ENCODE results near the gene HSPBP1.

The HSPBP1 gene

DNA sequence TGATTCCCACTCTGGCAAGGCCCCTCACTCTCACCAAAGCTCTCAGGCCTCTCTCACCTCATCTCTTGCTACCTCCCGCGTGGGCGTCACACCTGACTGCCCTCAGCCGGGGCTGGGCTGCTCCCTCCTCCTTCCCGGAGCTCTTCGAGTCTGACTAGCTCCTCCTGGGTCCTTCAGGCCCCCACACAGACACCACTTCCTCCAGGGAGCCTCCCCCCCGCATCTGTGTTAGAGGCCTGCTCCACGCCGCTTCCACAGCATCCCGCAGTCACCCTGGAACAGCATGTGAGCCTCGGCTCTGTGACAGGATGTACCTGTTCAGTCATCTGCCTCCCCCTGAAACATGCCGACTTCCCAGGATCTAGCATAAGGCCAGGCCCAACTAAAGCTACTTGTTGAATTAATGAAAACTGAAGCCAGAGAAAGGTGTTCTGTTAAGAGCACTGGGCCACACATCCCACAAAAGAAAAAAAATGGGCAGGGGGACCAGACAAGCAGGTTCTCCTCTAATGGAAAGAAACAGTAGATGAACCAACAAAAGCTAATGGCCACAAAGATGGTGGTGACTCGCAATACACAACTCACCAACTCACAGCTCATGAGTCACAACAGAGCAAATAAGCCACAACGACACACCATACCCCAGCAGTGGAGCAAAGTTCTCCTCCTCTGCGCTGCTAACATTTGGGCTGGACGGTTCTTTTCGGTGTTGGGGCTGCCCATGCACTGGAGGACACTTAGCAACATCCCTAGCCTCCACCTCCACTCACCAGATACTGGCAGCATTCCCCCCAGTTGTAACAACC, 24.1 kb downstream of the HSPBP1 start:
- no peak for DNase-seq (ENCODE audit: extremely low read depth, low read depth)
- peak overlapping the region; percentile 87 for H3K4me3 ChIP-seq (replicated peaks; ENCODE audit: low read depth, low read length)

DNA sequence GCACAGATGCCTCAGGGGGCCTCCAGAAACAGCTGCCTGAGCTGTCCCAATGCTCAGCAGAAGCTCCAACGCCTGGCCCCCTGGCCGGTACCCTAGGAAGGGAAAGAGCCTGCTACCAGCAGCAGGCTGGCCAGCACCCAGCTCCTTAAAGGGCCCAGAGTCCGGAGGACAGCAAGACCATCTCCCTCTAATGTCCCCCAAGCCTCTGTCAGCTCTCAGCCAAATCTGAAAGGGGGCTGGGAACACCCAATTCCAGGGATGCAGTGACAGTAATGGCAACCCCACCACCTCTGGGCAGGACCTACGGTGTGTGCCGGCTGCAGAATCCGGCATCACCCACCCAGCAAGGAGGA, 25.3 kb downstream of the HSPBP1 start:
- TF ChIP-seq, protein P1, sequence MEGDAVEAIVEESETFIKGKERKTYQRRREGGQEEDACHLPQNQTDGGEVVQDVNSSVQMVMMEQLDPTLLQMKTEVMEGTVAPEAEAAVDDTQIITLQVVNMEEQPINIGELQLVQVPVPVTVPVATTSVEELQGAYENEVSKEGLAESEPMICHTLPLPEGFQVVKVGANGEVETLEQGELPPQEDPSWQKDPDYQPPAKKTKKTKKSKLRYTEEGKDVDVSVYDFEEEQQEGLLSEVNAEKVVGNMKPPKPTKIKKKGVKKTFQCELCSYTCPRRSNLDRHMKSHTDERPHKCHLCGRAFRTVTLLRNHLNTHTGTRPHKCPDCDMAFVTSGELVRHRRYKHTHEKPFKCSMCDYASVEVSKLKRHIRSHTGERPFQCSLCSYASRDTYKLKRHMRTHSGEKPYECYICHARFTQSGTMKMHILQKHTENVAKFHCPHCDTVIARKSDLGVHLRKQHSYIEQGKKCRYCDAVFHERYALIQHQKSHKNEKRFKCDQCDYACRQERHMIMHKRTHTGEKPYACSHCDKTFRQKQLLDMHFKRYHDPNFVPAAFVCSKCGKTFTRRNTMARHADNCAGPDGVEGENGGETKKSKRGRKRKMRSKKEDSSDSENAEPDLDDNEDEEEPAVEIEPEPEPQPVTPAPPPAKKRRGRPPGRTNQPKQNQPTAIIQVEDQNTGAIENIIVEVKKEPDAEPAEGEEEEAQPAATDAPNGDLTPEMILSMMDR (IDR thresholded peaks at IDR 0.05; ENCODE audit: low read depth, low read length, missing control alignments) = no peak
- DNase-seq (ENCODE audit: extremely low read depth, low read depth) = no peak
- H3K4me3 ChIP-seq (replicated peaks; ENCODE audit: low read depth, low read length) = no peak overlapping the region; the same call in 1 of the 2 replicates

More for the DNA sequence above, 24.1 kb downstream of the HSPBP1 start:
- TF ChIP-seq, protein P1 (IDR thresholded peaks at IDR 0.05; ENCODE audit: low read depth, low read length, missing control alignments) = no peak

DNA sequence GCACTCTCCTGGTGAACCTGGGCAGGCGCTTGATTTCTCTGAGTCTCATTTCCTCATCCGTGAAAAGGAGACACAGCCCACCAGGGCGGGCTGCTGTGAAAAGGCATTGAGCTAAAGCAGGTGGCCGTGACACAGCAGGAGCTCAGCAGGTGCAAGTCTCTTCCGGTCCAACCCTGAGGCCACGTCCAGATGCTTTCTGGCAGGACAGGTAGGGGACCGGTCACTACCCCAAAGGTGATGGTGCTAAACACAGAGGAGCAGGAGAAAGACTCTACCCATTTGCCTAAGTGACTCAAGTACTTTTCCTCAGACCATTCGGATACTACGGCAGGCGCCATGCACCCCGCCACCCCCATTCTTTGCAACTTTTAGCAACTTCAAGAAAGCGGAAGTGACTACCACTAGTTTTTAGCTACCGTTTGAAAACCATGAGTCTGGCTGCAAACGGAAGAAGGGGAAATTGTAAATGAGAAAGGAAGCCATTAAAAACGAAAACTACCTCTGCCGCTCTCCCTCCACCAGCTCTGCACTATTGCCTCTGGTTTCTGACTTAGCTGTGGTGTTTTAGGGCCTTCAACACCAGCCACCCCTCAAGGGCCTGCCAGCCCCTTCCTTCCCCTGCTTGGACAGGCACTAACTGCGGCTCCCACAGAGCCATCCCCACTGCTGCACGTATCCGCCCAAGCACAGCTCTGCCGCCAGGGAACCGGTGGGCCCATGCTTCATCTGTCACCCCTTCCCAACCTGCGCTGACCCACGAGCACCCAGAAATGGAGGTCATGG, 25.9 kb downstream of the HSPBP1 start:
- H3K4me3 ChIP-seq (replicated peaks; ENCODE audit: low read depth, low read length) = no peak overlapping the region
- TF ChIP-seq, protein P1 (IDR thresholded peaks at IDR 0.05; ENCODE audit: low read depth, low read length, missing control alignments) = no peak
- no peak for DNase-seq (ENCODE audit: extremely low read depth, low read depth)

DNA sequence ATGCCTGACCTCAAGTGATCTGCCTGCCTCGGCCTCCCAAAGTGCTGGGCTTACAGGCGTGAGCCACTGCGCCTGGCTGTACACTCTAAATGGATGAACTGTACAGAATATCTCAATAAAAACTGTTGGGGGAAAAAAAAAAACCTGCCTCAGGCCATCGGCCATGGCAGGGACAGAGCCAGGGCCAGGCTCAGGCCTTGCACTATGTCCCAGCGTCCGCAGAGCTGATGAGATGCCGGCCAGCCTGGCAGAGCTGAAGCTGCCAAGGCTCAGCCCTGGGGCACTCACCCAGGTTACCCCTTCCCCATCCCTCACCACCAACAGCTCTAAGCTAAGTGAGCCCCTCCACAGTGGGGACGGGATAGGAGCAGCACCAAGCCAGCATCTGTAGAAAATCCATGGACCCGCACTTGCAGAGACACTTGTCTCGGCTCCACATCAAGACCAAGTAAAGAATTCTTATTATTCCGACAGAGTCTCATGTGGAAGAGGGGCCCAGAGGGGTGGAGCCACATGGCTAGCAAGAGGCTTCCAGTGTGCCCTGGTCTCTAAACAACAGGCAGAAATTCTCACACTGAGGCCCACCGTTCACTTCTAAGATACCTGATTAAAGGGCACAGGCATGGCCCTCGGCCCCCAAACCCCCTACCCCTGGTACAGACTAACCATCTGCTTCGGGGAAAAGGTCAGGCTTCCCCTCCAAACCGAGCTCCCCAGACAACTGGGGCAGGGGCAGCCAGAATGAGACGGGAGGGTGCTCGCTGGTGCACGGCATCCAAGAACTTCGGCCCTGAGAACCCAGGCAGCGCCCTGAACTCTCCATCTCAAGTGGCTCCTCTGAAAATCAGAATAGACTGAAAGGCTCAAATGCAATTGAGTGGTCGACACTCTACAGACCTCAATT, 26.9 kb downstream of the HSPBP1 start:
- TF ChIP-seq, protein P1 (IDR thresholded peaks at IDR 0.05; ENCODE audit: low read depth, low read length, missing control alignments) = no peak
- H3K4me3 ChIP-seq (replicated peaks; ENCODE audit: low read depth, low read length) = no peak overlapping the region
- DNase-seq (ENCODE audit: extremely low read depth, low read depth) = no peak

DNA sequence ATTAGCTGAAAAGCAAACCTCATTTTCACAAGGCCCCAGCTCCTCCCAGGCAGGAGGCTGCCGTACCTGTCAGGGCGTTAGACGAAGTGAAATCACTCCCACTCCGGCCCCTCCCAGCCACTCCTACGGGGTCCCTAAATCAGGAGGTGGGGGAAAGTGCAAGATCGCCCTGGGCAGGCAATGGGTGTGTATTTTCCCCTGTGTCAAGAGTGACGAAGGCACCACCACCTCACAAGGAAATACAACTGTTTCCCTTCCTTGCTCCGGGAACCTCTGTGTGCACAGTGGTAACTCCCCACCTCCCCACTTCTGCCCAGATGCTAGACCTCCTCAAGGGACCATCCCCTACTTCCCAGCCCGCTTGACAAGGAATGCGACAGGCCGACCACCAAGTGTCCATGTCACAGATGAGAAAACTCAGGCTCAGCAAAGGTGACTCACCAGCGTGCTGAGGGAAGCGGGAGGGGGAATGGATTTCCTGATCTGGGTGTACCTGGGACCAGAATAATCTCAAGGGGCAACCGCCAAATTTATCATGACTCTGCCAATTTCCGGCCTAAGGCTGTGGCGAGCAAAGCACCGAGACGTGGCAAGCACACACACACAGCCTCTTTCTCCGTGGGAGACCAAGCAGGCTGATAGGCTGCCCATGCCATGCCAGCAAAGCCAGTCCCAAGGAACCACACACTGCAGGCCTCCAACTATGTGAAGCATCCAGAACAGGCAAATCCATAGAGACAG, 28.4 kb downstream of the HSPBP1 start:
- no peak overlapping the region for H3K4me3 ChIP-seq (replicated peaks; ENCODE audit: low read depth, low read length)
- TF ChIP-seq, protein P1 (IDR thresholded peaks at IDR 0.05; ENCODE audit: low read depth, low read length, missing control alignments) = no peak
- no peak for DNase-seq (ENCODE audit: extremely low read depth, low read depth)

Measured in HFF-Myc (cell line).